H9 (cell line): Measurements from ENCODE around the gene PDE1C. TPM values are rescaled to one million over a fixed set of nuclear protein-coding genes. Genes with fewer than 3 reads are reported as not detected.

Experiments
- DNase-seq: peaks from one replicate; pipeline ENCODE4 v3.0.0-alpha.2; 2017
- H2AFZ ChIP-seq: one replicate; pipeline ENCODE4 v1.6.1; 2013; ENCODE audit warnings: mild to moderate bottlenecking, low read length, control low read depth, moderate library complexity
- H2AK5ac ChIP-seq: 2 replicates; pipeline ENCODE4 v1.6.1; 2013; ENCODE audit warnings: low read length, control low read depth, mixed read lengths; ENCODE audit not compliant: insufficient read length
- H2BK120ac ChIP-seq: one replicate; pipeline ENCODE4 v1.6.1; 2013; ENCODE audit warnings: low read depth, mild to moderate bottlenecking, low read length, control low read depth, inconsistent platforms; ENCODE audit not compliant: poor library complexity, severe bottlenecking
- H2BK12ac ChIP-seq: 2 replicates; pipeline ENCODE4 v1.6.1; 2013; ENCODE audit warnings: low read length, control low read depth, mixed read lengths, low read depth; ENCODE audit not compliant: insufficient read length
- H2BK15ac ChIP-seq: 2 replicates; pipeline ENCODE4 v1.6.1; 2013; ENCODE audit warnings: low read depth, low read length, control low read depth
- H2BK20ac ChIP-seq: one replicate; pipeline ENCODE4 v1.6.1; 2013; ENCODE audit warnings: low read depth, mild to moderate bottlenecking, low read length, control low read depth, inconsistent platforms; ENCODE audit not compliant: poor library complexity, severe bottlenecking
- H2BK5ac ChIP-seq: 2 replicates; pipeline ENCODE4 v1.6.1; 2013; ENCODE audit warnings: low read length, control low read depth, mixed read lengths; ENCODE audit not compliant: insufficient read length
- H3K14ac ChIP-seq: 2 replicates; pipeline ENCODE4 v1.6.1; 2013; ENCODE audit warnings: low read length, control low read depth; ENCODE audit not compliant: insufficient read depth
- H3K18ac ChIP-seq: 2 replicates; pipeline ENCODE4 v1.6.1; 2013; ENCODE audit warnings: low read depth, mild to moderate bottlenecking, mixed read lengths, low read length, control low read depth; ENCODE audit not compliant: insufficient read length
- H3K23ac ChIP-seq: 2 replicates; pipeline ENCODE4 v1.6.1; 2013; ENCODE audit warnings: low read length, control low read depth, mixed read lengths, low read depth; ENCODE audit not compliant: insufficient read length
- H3K23me2 ChIP-seq: 2 replicates; pipeline ENCODE4 v1.6.1; 2013; ENCODE audit warnings: low read depth, mild to moderate bottlenecking, mixed read lengths, low read length, control low read depth; ENCODE audit not compliant: insufficient read length, poor library complexity, severe bottlenecking
- H3K27ac ChIP-seq: 2 replicates; pipeline ENCODE4 v1.5.1; 2013; ENCODE audit warnings: low read length, control low read depth, mixed read lengths, low read depth; ENCODE audit not compliant: insufficient read length
- H3K27me3 ChIP-seq: 2 replicates; pipeline ENCODE4 v1.6.1; 2013; ENCODE audit warnings: low read length, control low read depth, inconsistent platforms; ENCODE audit not compliant: insufficient read depth
- H3K4ac ChIP-seq: 2 replicates; pipeline ENCODE4 v1.6.1; 2013; ENCODE audit warnings: low read depth, mild to moderate bottlenecking, control low read depth, inconsistent platforms, low read length, moderate library complexity
- H3K4me1 ChIP-seq: 2 replicates; pipeline ENCODE4 v1.6.1; 2013; ENCODE audit warnings: low read length, control low read depth, inconsistent platforms; ENCODE audit not compliant: insufficient read depth
- H3K4me2 ChIP-seq: 2 replicates; pipeline ENCODE4 v1.6.1; 2013; ENCODE audit warnings: low read length, control low read depth, mixed read lengths; ENCODE audit not compliant: insufficient read length, insufficient read depth
- H3K56ac ChIP-seq: 2 replicates; pipeline ENCODE4 v1.6.1; 2013; ENCODE audit warnings: low read depth, mild to moderate bottlenecking, mixed read lengths, low read length, control low read depth; ENCODE audit not compliant: insufficient read length
- H3K79me1 ChIP-seq: 2 replicates; pipeline ENCODE4 v1.6.1; 2013; ENCODE audit warnings: low read depth, mild to moderate bottlenecking, moderate library complexity, low read length, control low read depth, inconsistent platforms; ENCODE audit not compliant: insufficient read depth, poor library complexity, severe bottlenecking
- H3K79me2 ChIP-seq: 2 replicates; pipeline ENCODE4 v1.6.1; 2013; ENCODE audit warnings: low read length, control low read depth, inconsistent platforms; ENCODE audit not compliant: insufficient read depth
- H3K9ac ChIP-seq: 2 replicates; pipeline ENCODE4 v1.6.1; 2013; ENCODE audit warnings: low read length, control low read depth, mixed read lengths; ENCODE audit not compliant: insufficient read length; ENCODE audit errors: extremely low read depth
- H3K9me3 ChIP-seq: one replicate; pipeline ENCODE4 v1.6.1; 2013; ENCODE audit warnings: low read depth, low read length, inconsistent platforms; ENCODE audit not compliant: control insufficient read depth
- H3T11ph ChIP-seq: one replicate; pipeline ENCODE4 v1.6.1; 2013; ENCODE audit warnings: mild to moderate bottlenecking, low read length, control low read depth, inconsistent platforms
- H4K20me1 ChIP-seq: one replicate; pipeline ENCODE4 v1.6.1; 2013; ENCODE audit not compliant: control insufficient read depth, insufficient read length, insufficient read depth
- H4K5ac ChIP-seq: 2 replicates; pipeline ENCODE4 v1.6.1; 2013; ENCODE audit warnings: low read depth, mild to moderate bottlenecking, mixed read lengths, low read length, control low read depth; ENCODE audit not compliant: insufficient read length
- H4K8ac ChIP-seq: replicated peaks from 2 replicates; pipeline ENCODE4 v1.6.1; 2013; ENCODE audit warnings: low read length, control low read depth, mixed read lengths, low read depth; ENCODE audit not compliant: insufficient read length
- H4K91ac ChIP-seq: 2 replicates; pipeline ENCODE4 v1.6.1; 2013; ENCODE audit warnings: low read depth, mild to moderate bottlenecking, moderate library complexity, mixed read lengths, low read length, control low read depth; ENCODE audit not compliant: insufficient read length
- H3K27ac Mint-ChIP-seq, 3 experiments: 2 replicates in 2 of 3; 3 replicates in 1 of 3; pipeline ENCODE4 v1.8.0; 2020 to 2021; ENCODE audit warnings: mixed read lengths in 3 of 3, mild to moderate bottlenecking in 1 of 3, moderate library complexity in 1 of 3
- H3K27me3 Mint-ChIP-seq: 2 replicates; pipeline ENCODE4 v1.8.0; 2021; ENCODE audit warnings: low read depth, mild to moderate bottlenecking, moderate library complexity, mixed read lengths
- H3K36me3 Mint-ChIP-seq, 3 experiments: 2 replicates in 2 of 3; 3 replicates in 1 of 3; pipeline ENCODE4 v1.8.0; 2020 to 2021; ENCODE audit warnings: low read depth in 3 of 3, mixed read lengths in 3 of 3; ENCODE audit not compliant: insufficient read depth in 1 of 3
- H3K4me1 Mint-ChIP-seq, 2 experiments: 2 replicates each; pipeline ENCODE4 v1.8.0; 2020; ENCODE audit warnings: mixed read lengths in 2 of 2
- H3K4me3 Mint-ChIP-seq, 2 experiments: 2 replicates in 1 of 2; 3 replicates in 1 of 2; pipeline ENCODE4 v1.8.0; 2020 to 2021; ENCODE audit warnings: mild to moderate bottlenecking in 2 of 2, mixed read lengths in 2 of 2, moderate library complexity in 1 of 2
- H3K9me3 Mint-ChIP-seq, 2 experiments: 2 replicates in 1 of 2; 3 replicates in 1 of 2; pipeline ENCODE4 v1.8.0; 2020; ENCODE audit warnings: mild to moderate bottlenecking in 2 of 2, mixed read lengths in 2 of 2, moderate library complexity in 1 of 2
- CTCF ChIP-seq: fragments of 200-600 bp; sonication (generic); conservative IDR thresholded peaks from 3 replicates; pipeline ENCODE4 v1.8.0; 2021; ENCODE audit warnings: antibody characterized with exemption, mild to moderate bottlenecking
- WGBS: extraction: QIAGEN DNeasy Blood & Tissue Kit; methylation state at CpG from one replicate; pipeline ENCODE4 v1.1.7; 2013; ENCODE audit warnings: missing lambda C conversion rate, low lambda C conversion rate, mixed read lengths; ENCODE audit not compliant: insufficient read length; ENCODE audit errors: extremely low coverage; 5-methylcytosine and 5-hydroxymethylcytosine counted together
- total RNA-seq: library from RNA; stranded (reverse); gene quantifications from 2 replicates; pipeline ENCODE4 v1.2.1, GENCODE V29; 2021

Gene PDE1C
- total RNA-seq, 1 experiment from 2014 or later, result 0.17 TPM

- no peaks in the 10 kb centered on the region for H3K23me2 ChIP-seq
- H2BK5ac ChIP-seq, result no peak overlapping the region
- H3K9me3 ChIP-seq, result no peaks in the 10 kb centered on the region
- no peaks in the 10 kb centered on the region for H4K20me1 ChIP-seq
- H2BK120ac ChIP-seq, result no peak overlapping the region
- no peak overlapping the region for H3K4me2 ChIP-seq
- no peak overlapping the region for H3K4me3 Mint-ChIP-seq
- no peak overlapping the region for H2AFZ ChIP-seq
- H3T11ph ChIP-seq, result no peak overlapping the region
- no peak overlapping the region for H4K91ac ChIP-seq
- no peak overlapping the region for H3K23ac ChIP-seq
- no peaks in the 10 kb centered on the region for H3K79me2 ChIP-seq
- H3K4ac ChIP-seq, result no peak overlapping the region
- no peak overlapping the region for H3K56ac ChIP-seq
- H3K4me1 Mint-ChIP-seq, result peaks cover 4 to 6% of the 10 kb centered on the region in 2 experiments; a peak in 3 of 4 replicates
- no peak overlapping the region for H4K5ac ChIP-seq
- no peak overlapping the region for H3K14ac ChIP-seq
- H3K9me3 Mint-ChIP-seq, result no peaks in the 10 kb centered on the region; a peak in 1 of 5 replicates
- H3K79me1 ChIP-seq, result no peaks in the 10 kb centered on the region
- no peaks in the 10 kb centered on the region for H3K36me3 Mint-ChIP-seq
- no peak overlapping the region for H2BK12ac ChIP-seq
- H2BK15ac ChIP-seq, result no peak overlapping the region
- H4K8ac ChIP-seq, result no peak overlapping the region
- H3K27me3 Mint-ChIP-seq, result peaks cover 40% of the 10 kb centered on the region
- no peaks in the 10 kb centered on the region for H3K4me1 ChIP-seq
- DNase-seq, result no peak
- H3K27ac Mint-ChIP-seq, result no peak overlapping the region
- no peak overlapping the region for H2BK20ac ChIP-seq
- H3K27ac ChIP-seq, result no peak overlapping the region
- no CpG with 5 or more reads among the region's 2 CpGs for WGBS
- no peak overlapping the region for H3K18ac ChIP-seq
- no peak overlapping the region for H3K9ac ChIP-seq
- TF ChIP-seq CTCF, result no peak
- peaks cover 7% of the 10 kb centered on the region; the same call in 1 of the 2 replicates for H3K27me3 ChIP-seq
- no peak overlapping the region for H2AK5ac ChIP-seq
Measured at GRCh38 chr7:31858055-31858454, 212.2 kb downstream of the PDE1C start.
